Ovary (tissue), 9 donors: ENCODE data around the gene ZBTB1. TPM values are rescaled to one million over a fixed set of nuclear protein-coding genes. Genes with fewer than 3 reads are reported as not detected.
A peak's percentile ranks its signal among the peaks of the same experiment; 100 is the strongest.

Experiments
- DNase-seq, 5 donors: peaks; one replicate each; pipeline ENCODE4 v3.0.0-alpha.2; 2019 to 2020
- H3K27ac ChIP-seq, 2 donors: fragments of 200-600 bp; one replicate each; pipeline versions ENCODE4 v1.5.1 to v1.8.0; 2019 to 2022
- H3K27me3 ChIP-seq: fragments of 200-600 bp; one replicate; pipeline ENCODE4 v1.8.0; 2022
- H3K36me3 ChIP-seq: fragments of 200-600 bp; sonication (generic); one replicate; pipeline ENCODE4 v1.5.1; 2019
- H3K4me1 ChIP-seq: one replicate; pipeline ENCODE4 v1.8.1; 2013; ENCODE audit warnings: mild to moderate bottlenecking, moderate library complexity; ENCODE audit not compliant: insufficient read depth
- H3K4me3 ChIP-seq: fragments of 200-600 bp; sonication (generic); one replicate; pipeline ENCODE4 v1.5.1; 2017
- H3K9me3 ChIP-seq, 2 donors: fragments of 200-600 bp in 1 of 2; sonication (generic) in 1 of 2; one replicate each; pipeline versions ENCODE4 v1.5.1 to v1.8.1; 2013 to 2019; ENCODE audit warnings: mild to moderate bottlenecking in 1 of 2, moderate library complexity in 1 of 2
- CTCF ChIP-seq, 3 donors: fragments of 450-650 bp in 2 of 3; fragments of 200-600 bp in 1 of 3; IDR thresholded peaks; one replicate each; pipeline versions ENCODE4 v1.5.1 to v1.8.0; 2016 to 2022; ENCODE audit warnings: antibody characterized with exemption in 3 of 3, mild to moderate bottlenecking in 1 of 3
- EP300 ChIP-seq: sonication (generic); formaldehyde crosslinking; IDR thresholded peaks from one replicate; pipeline ENCODE4 v1.6.1; 2017; ENCODE audit warnings: antibody characterized with exemption
- POLR2A ChIP-seq: fragments of 450-650 bp; IDR thresholded peaks from one replicate; pipeline ENCODE4 v1.6.1; 2017; ENCODE audit warnings: antibody characterized with exemption, mild to moderate bottlenecking, moderate library complexity
- WGBS, 3 donors: extraction: QIAGEN DNeasy Blood & Tissue Kit in 1 of 3; methylation state at CpG; one replicate each; pipeline versions ENCODE4 v1.1.5 to v1.1.7; 2013 to 2017; 5-methylcytosine and 5-hydroxymethylcytosine counted together
- intact Hi-C, 4 donors: fragments of 100-400 bp; cut with DNase I; formaldehyde crosslinking; loops; one replicate each; pipeline versions ENCODE4 v1.11.0 to v1.15.1; 2022 to 2023
- polyA plus RNA-seq, 2 donors: library from polyadenylated mRNA; stranded (reverse); fragments of 200-250 nt in 1 of 2; fragments of 350-450 nt in 1 of 2; fragmentation: Illumina TruSeq in 1 of 2; extraction: RNeasy Lipid Tissue Mini Kit (QIAGEN cat#74804) in 1 of 2; gene quantifications; one replicate each; pipeline ENCODE4 v1.2.3, GENCODE V29; 2013 to 2014
- total RNA-seq, 7 donors: library from RNA; depleted of rRNA in 2 of 7; stranded (reverse); fragments of >200 nt in 2 of 7; fragmentation: NEBNext Ultra II Directional in 3 of 7; extraction: Animal tissue kit (Norgen Biotek cat#: 25700) in 3 of 7; gene quantifications; one replicate each; pipeline versions ENCODE4 v1.1.0 to v1.2.4, GENCODE V29; 2016 to 2023
- donor health status: DM: no; HTN: no; CAD: no; lungs with moderate emphysema.
- donor health status: DM: no; HTN: no; CAD: no.
- donor health status: Bipolar disorder and iron deficiency.
- donor health status: DM: yes; HTN: yes; CAD: no.
- donor health status: DM: no; HTN: no; CAD: no.
- donor health status: DM: yes; HTN: yes; CAD: no.

The ZBTB1 gene
- total and polyA plus RNA-seq, 9 donors, result 13.0 to 35.8 (median 33.7) TPM

- Histone ChIP-seq H3K27me3 (no peaks in the 10 kb centered on the region), H3K4me3 (no peak overlapping the region), H3K27ac (no peak overlapping the region), H3K36me3 (no peaks in the 10 kb centered on the region), H3K9me3 (no peaks in the 10 kb centered on the region), H3K4me1 (no peaks in the 10 kb centered on the region)
- intact Hi-C loops, result loop anchor here in 1 of 4 donors (5.0 to 10.0 kb wide), 2 partner anchors 46 to 134 kb away; no protein-coding TSS in a partner anchor
- DNase-seq, result no peak
- no peak for TF ChIP-seq EP300
- peak in 1 of 3 donors; percentile 33 for TF ChIP-seq CTCF (IDR thresholded peaks at IDR 0.05)
- no peak for TF ChIP-seq POLR2A
These were observed 25.8 kb upstream of the ZBTB1 start for GRCh38 chr14:64478634-64479250.

DNA sequence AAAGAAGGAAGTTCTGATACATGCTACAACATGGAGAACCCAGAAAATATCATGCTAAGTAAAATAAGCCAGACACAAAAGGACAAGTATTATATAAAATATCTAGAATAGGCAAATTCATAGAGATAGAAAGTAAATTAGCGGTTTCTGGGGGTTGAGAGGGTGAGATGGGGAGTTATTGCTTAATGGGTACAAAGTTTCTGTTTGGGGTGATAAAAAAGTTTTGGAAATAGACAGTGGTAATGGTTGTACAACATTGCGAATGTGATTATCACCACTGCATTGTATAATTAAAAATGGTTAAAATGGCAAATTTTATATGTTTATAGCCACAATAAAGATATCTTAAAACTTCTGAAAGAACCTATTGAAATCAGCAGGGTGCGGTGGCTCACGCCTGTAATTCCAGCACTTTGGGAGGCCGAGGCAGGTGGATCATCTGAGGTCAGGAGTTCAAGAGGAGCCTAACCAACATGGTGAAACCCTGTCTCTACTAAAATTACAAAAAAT lies 15.9 kb upstream of the ZBTB1 start:
- no peak overlapping the region for H3K27ac ChIP-seq
- TF ChIP-seq CTCF (IDR thresholded peaks at IDR 0.05), result no peak
- no peak for TF ChIP-seq EP300
- TF ChIP-seq POLR2A, result no peak
- H3K27me3 ChIP-seq, result no peaks in the 10 kb centered on the region
- intact Hi-C loops, result loop anchor here in 1 of 4 donors (10.0 kb wide), 1 partner anchor 144 kb away; no protein-coding TSS in a partner anchor
- no peak for DNase-seq
- H3K4me1 ChIP-seq, result no peaks in the 10 kb centered on the region
- no peaks in the 10 kb centered on the region for H3K36me3 ChIP-seq
- 78 to 95% (median 92%) methylated on average over 5 of the region's 5 CpGs for WGBS, 3 donors
- H3K9me3 ChIP-seq, result no peaks in the 10 kb centered on the region
- no peak overlapping the region for H3K4me3 ChIP-seq

- intact Hi-C loops, result no loop called here
- Histone ChIP-seq H3K27me3 (no peaks in the 10 kb centered on the region), H3K4me1 (peaks cover 4% of the 10 kb centered on the region), H3K4me3 (no peak overlapping the region), H3K27ac (no peak overlapping the region), H3K9me3 (no peaks in the 10 kb centered on the region), H3K36me3 (no peaks in the 10 kb centered on the region)
- no peak for DNase-seq
- 85 to 88% (median 86%) methylated on average over 2 of the region's 2 CpGs for WGBS, 3 donors
- TF ChIP-seq EP300 (no peak), CTCF (IDR thresholded peaks at IDR 0.05) (no peak), POLR2A (no peak)
These were observed 12.9 kb upstream of the ZBTB1 start for GRCh38 chr14:64491637-64492036.

DNA sequence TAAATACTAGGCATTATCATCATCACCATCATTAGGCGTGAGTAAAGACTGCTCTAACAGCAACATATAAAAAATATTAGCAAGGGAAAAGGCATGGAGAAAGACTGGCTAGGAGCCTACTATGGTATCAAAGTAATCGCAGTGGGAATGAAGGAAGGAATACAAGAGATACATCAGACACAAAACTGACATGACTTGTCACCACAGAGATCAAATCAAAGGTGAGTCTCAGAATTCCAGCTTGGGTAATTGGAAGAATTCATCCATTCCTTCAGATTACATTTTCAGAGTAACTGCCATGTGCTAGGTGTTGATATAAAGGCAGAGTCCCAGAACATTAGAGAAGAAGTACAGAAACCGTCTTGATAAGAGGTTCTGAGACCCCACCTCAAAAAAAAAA lies 11.1 kb upstream of the ZBTB1 start:
- WGBS, 3 donors, result 81 to 96% (median 81%) methylated on average over 3 of the region's 3 CpGs
- no peak overlapping the region for H3K27ac ChIP-seq
- intact Hi-C loops, result no loop called here
- no peaks in the 10 kb centered on the region for H3K9me3 ChIP-seq
- TF ChIP-seq POLR2A (no peak), EP300 (no peak), CTCF (IDR thresholded peaks at IDR 0.05) (no peak)
- no peak overlapping the region for H3K4me3 ChIP-seq
- H3K27me3 ChIP-seq, result no peaks in the 10 kb centered on the region
- H3K36me3 ChIP-seq, result no peaks in the 10 kb centered on the region
- no peak for DNase-seq
- H3K4me1 ChIP-seq, result peaks cover 4% of the 10 kb centered on the region
